Breast epithelium (tissue), 3 donors: Measurements from ENCODE around the gene REV3L.

Experiments used
- POLR2A ChIP-seq: fragments of 450-650 bp; IDR thresholded peaks from one replicate; pipeline ENCODE4 v1.6.1; 2016; ENCODE audit warnings: antibody characterized with exemption, mild to moderate bottlenecking, moderate library complexity
- POLR2AphosphoS5 ChIP-seq, 3 donors: sonication (generic); formaldehyde crosslinking; IDR thresholded peaks; one replicate each; pipeline ENCODE4 v1.6.1; 2017; ENCODE audit warnings: antibody characterized with exemption in 3 of 3
- TF ChIP-seq, protein P1 (sequence below), 3 donors: fragments of 450-650 bp; IDR thresholded peaks; one replicate each; pipeline ENCODE4 v1.5.1; 2016 to 2017; ENCODE audit warnings: antibody characterized with exemption in 3 of 3, mild to moderate bottlenecking in 3 of 3, moderate library complexity in 3 of 3

- TF ChIP-seq POLR2A = no peak
- TF ChIP-seq, protein P1, sequence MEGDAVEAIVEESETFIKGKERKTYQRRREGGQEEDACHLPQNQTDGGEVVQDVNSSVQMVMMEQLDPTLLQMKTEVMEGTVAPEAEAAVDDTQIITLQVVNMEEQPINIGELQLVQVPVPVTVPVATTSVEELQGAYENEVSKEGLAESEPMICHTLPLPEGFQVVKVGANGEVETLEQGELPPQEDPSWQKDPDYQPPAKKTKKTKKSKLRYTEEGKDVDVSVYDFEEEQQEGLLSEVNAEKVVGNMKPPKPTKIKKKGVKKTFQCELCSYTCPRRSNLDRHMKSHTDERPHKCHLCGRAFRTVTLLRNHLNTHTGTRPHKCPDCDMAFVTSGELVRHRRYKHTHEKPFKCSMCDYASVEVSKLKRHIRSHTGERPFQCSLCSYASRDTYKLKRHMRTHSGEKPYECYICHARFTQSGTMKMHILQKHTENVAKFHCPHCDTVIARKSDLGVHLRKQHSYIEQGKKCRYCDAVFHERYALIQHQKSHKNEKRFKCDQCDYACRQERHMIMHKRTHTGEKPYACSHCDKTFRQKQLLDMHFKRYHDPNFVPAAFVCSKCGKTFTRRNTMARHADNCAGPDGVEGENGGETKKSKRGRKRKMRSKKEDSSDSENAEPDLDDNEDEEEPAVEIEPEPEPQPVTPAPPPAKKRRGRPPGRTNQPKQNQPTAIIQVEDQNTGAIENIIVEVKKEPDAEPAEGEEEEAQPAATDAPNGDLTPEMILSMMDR (IDR thresholded peaks at IDR 0.05) = no peak
- no peak for TF ChIP-seq POLR2AphosphoS5 (IDR thresholded peaks at IDR 0.05)
Observed at GRCh38 chr6:111277819-111278218, 205.2 kb downstream of the REV3L start.
